8988T (cell line): ENCODE data around the gene FUT1.

Experiments used
- DNase-seq: peaks from one replicate; pipeline ENCODE4 v3.0.0; 2011

FUT1 gene

GRCh38 chr19:48715681-48716171 is 36.7 kb downstream of the FUT1 start:
- no peak for DNase-seq

- DNase-seq, result no peak
Measured at GRCh38 chr19:48714759-48715675, 37.4 kb downstream of the FUT1 start.

DNA sequence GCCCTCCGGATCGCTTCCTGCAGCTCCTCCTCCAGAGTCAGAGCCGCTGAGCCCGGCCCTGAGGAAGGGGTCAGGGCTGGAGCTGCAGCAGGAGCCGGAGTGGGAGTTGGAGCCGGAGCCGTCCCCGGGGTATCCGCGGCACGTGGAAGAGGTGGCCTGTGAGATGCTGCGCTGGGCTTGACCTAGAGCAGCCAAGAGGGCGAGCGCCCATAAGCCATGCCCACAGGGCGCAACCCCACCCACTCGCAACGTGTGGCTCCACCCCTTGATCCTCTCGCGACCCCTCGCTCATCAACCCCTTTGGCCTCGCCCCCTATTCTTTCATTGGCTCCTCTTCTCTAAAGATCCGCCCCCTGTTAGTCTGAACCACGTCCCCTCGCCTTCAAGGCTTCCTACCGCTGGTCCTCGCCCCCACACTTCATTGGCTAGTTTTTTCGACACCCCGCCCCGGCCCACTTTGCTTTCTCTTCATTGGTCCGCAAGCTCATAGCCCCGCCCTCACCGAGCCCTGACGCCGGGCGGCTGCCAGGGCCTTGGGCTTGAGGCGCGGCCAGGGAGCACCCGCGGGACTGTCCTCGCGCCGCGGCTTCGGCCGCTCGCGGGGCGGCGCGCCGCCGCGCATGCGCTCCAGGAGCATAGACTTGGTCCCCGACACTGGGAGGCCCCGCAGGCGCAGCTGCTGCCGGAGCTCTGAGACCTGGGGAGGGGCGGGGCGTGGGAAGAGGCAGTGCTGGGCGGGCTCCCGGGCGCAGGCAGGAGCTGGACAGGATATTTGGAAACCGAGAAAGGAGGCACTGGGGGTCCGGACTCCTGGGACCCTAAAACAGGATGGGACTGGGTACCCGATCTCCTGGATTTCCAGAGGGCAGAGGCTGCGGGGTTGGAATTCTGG is 38.3 kb downstream of the FUT1 start:
- peak; percentile 97 for DNase-seq

DNA sequence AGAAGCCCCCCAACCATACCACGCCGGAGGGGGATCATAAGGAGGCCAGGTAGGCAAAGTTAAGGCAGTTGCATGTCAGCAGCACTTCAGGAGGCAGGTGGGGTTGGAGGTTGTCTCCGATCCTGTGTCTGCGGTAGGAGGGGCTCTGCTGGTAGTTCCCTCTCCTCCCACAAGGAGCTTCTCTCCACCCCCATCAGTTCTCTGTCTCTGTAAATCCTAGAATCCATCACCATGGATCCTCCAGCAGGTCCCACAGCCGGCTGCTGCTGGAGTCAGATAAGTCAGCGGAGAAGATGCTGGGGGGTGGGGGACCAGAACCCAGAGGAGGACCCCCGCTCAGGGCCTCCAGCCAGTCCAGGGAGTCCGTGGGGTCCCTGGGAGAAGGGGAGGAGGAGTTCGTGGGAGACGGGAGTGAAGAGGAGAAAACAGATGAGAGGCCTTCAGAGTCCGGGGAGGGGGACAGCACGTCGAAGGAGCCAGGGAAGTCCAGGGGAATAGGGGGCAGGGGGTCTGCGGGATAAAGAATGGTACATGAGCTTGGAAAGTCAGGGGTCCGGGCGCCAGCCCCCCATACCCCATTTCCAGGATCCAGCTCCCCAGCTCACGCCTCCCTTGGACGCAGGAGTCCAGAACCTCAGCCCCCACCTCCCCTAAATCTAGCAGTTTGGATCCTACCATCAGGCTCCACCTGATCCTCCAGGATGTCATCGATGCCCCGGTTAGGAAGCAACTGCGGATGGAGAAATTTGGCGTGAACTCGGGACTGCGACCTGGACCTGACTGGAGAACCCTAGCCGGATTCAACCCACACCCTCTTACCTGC is 39.2 kb downstream of the FUT1 start:
- peak; percentile 68 for DNase-seq

- no peak for DNase-seq
Measured at GRCh38 chr19:48711106-48711662, 41.3 kb downstream of the FUT1 start.

DNA sequence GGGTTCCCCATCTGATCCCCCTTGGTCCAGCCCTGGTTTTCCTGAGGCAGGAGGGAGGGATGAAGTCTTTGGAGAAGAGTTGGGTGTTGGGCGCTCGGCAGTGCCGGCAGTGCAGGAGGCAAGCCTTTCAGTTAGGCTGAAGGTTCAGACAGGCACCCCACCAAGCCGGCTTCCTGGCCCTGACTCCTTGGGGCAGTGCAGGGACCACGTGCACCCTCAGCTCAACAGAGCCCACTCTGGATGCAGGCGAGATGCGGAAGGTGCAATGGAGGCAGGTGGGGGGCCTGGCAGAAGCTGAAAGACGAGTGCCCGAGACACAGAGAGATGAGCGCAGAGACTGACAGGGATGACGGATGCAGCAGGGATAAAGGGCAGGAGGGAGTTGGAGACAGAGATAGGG is 44.0 kb downstream of the FUT1 start:
- no peak for DNase-seq

DNA sequence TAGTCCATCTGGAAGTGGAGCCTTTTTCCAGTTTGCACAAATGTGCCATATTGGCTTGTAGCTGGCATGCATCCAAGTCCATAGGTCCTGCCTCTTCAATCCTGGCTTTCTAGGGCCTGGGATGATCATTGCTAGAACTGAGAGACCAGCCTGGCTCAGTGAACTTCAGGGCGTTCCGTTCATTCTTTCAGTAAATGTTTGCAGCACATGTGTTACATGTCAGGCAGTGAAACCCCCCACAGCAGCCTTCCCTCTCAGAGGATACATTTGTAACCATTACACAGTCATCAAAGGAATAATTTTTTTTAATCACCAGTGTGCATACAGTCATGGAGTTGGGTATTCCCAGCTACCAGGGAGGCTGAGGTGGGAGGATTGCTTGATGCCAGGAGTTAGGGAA is 47.0 kb downstream of the FUT1 start:
- DNase-seq, result no peak

DNA sequence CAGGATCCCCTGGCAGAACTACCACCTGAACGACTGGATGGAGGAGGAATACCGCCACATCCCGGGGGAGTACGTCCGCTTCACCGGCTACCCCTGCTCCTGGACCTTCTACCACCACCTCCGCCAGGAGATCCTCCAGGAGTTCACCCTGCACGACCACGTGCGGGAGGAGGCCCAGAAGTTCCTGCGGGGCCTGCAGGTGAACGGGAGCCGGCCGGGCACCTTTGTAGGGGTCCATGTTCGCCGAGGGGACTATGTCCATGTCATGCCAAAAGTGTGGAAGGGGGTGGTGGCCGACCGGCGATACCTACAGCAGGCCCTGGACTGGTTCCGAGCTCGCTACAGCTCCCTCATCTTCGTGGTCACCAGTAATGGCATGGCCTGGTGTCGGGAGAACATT is 49.1 kb downstream of the FUT1 start:
- no peak for DNase-seq

DNA sequence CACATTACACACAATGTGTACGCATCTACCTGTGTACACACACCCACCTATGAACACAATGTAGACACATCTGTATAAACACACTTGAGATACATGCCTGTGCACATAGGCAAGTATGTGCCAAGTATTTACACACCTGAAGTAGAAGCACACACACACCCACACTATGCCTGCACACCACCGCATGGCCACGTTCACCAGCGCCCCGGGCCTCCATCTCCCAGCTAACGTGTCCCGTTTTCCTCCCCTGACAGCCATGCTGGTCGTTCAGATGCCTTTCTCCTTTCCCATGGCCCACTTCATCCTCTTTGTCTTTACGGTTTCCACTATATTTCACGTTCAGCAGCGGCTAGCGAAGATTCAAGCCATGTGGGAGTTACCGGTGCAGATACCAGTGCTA is 49.7 kb downstream of the FUT1 start:
- DNase-seq, result no peak

DNA sequence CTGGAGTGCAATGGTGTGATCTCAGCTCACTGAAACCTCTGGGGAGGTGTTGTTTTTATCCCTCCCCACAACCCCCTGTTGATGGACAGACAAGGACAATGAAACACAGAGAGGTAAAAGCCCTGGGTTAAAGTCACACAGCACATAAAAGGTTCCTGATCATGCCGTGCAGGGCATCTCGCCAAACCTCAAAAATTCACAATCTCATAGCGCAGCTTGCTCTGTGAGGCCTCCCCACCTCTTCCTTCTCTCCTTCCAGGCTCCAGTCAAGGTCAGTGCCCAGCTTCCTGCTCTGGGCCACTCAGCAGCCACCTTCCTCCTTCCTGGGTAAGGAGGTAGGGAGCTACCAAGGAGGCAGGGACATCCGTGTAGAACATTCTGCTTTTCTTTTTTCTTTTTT is 54.4 kb downstream of the FUT1 start:
- no peak for DNase-seq
